ENCODE results near the gene COX4I1. TPM values are rescaled to one million over a fixed set of nuclear protein-coding genes. Genes with fewer than 3 reads are reported as not detected.

COX4I1 gene
- total RNA-seq, 1 donor from 2014 or later = 850 TPM

- Histone ChIP-seq H3K36me3 (ENCODE audit: control insufficient read depth, insufficient read depth, low read length) (peaks cover 1% of the 10 kb centered on the region), H3K4me3 (ENCODE audit: low read depth, low read length) (no peak overlapping the region), H3K27me3 (ENCODE audit: control insufficient read depth, insufficient read depth, low read length) (no peaks in the 10 kb centered on the region)
- DNase-seq (ENCODE audit: low read depth) = no peak
- TF ChIP-seq CTCF (IDR thresholded peaks at IDR 0.05; ENCODE audit: insufficient read depth, low read length, poor library complexity, severe bottlenecking) = no peak
These were observed 2.9 kb upstream of the COX4I1 start for GRCh38 chr16:85796599-85796998.

- Histone ChIP-seq H3K36me3 (ENCODE audit: control insufficient read depth, insufficient read depth, low read length) (peaks cover 5% of the 10 kb centered on the region), H3K27me3 (ENCODE audit: control insufficient read depth, insufficient read depth, low read length) (no peaks in the 10 kb centered on the region), H3K4me3 (ENCODE audit: low read depth, low read length) (peak overlapping the region; percentile 99)
- TF ChIP-seq CTCF (IDR thresholded peaks at IDR 0.05; ENCODE audit: insufficient read depth, low read length, poor library complexity, severe bottlenecking) = no peak
- DNase-seq (ENCODE audit: low read depth) = no peak
These were observed 1.2 kb upstream of the COX4I1 start for GRCh38 chr16:85798283-85798776.

GRCh38 chr16:85798901-85799496, 496 bp upstream of the COX4I1 start:
- no peak for DNase-seq (ENCODE audit: low read depth)
- no peak for TF ChIP-seq CTCF (IDR thresholded peaks at IDR 0.05; ENCODE audit: insufficient read depth, low read length, poor library complexity, severe bottlenecking)
- peaks cover 5% of the 10 kb centered on the region for H3K36me3 ChIP-seq (ENCODE audit: control insufficient read depth, insufficient read depth, low read length)
- H3K4me3 ChIP-seq (ENCODE audit: low read depth, low read length) = peak overlapping the region; percentile 99
- H3K27me3 ChIP-seq (ENCODE audit: control insufficient read depth, insufficient read depth, low read length) = no peaks in the 10 kb centered on the region

- H3K27me3 ChIP-seq (ENCODE audit: control insufficient read depth, insufficient read depth, low read length) = no peaks in the 10 kb centered on the region
- no peak for DNase-seq (ENCODE audit: low read depth)
- peaks cover 5% of the 10 kb centered on the region for H3K36me3 ChIP-seq (ENCODE audit: control insufficient read depth, insufficient read depth, low read length)
- TF ChIP-seq CTCF (IDR thresholded peaks at IDR 0.05; ENCODE audit: insufficient read depth, low read length, poor library complexity, severe bottlenecking) = no peak
- peak overlapping the region; percentile 99 for H3K4me3 ChIP-seq (ENCODE audit: low read depth, low read length)
These were observed 800 bp downstream of the COX4I1 start for GRCh38 chr16:85800321-85800669.

- no peak overlapping the region for H3K4me3 ChIP-seq (ENCODE audit: low read depth, low read length)
- TF ChIP-seq CTCF (IDR thresholded peaks at IDR 0.05; ENCODE audit: insufficient read depth, low read length, poor library complexity, severe bottlenecking) = no peak
- DNase-seq (ENCODE audit: low read depth) = no peak
- peaks cover 6% of the 10 kb centered on the region for H3K36me3 ChIP-seq (ENCODE audit: control insufficient read depth, insufficient read depth, low read length)
- H3K27me3 ChIP-seq (ENCODE audit: control insufficient read depth, insufficient read depth, low read length) = no peaks in the 10 kb centered on the region
These were observed 4.1 kb downstream of the COX4I1 start for GRCh38 chr16:85803570-85803969.

GRCh38 chr16:85805442-85806045, 6.0 kb downstream of the COX4I1 start:
- TF ChIP-seq CTCF (IDR thresholded peaks at IDR 0.05; ENCODE audit: insufficient read depth, low read length, poor library complexity, severe bottlenecking) = no peak
- no peak for DNase-seq (ENCODE audit: low read depth)
- Histone ChIP-seq H3K27me3 (ENCODE audit: control insufficient read depth, insufficient read depth, low read length) (peaks cover 2% of the 10 kb centered on the region), H3K4me3 (ENCODE audit: low read depth, low read length) (no peak overlapping the region), H3K36me3 (ENCODE audit: control insufficient read depth, insufficient read depth, low read length) (peaks cover 6% of the 10 kb centered on the region)
